NCI-H146 treated with DMSO at 0.1 percent for 48 hours (cell line): Measurements from ENCODE around the gene FUNDC2.

ENCODE experiments used
- DNase-seq: peaks from one replicate; lab custom pipeline; 2025; ENCODE audit not compliant: unreplicated experiment; lab: John Stamatoyannopoulos, UW

The FUNDC2 gene

GRCh38 chrX:155069414-155069813 lies 42.8 kb downstream of the FUNDC2 start:
- DNase-seq, result no peak

- no peak for DNase-seq
These were observed 43.4 kb downstream of the FUNDC2 start for GRCh38 chrX:155070038-155070437.

GRCh38 chrX:155070663-155070974 lies 44.0 kb downstream of the FUNDC2 start:
- no peak for DNase-seq

GRCh38 chrX:155070975-155071693 lies 44.5 kb downstream of the FUNDC2 start, which contains the start of the genes BRCC3, CMC4 and MTCP1:
TSS of gene BRCC3 (plus strand) at chrX:155071508. CDS start at chrX:155071528, 20 bp downstream.
TSS of gene CMC4 (minus strand) at chrX:155071136. CDS start at chrX:155064023, 7,113 bp downstream.
TSS of gene MTCP1 (minus strand) at chrX:155071136. CDS start at chrX:155066010, 5,126 bp downstream.
- peak; percentile 73 for DNase-seq

- no peak for DNase-seq
These were observed 45.1 kb downstream of the FUNDC2 start for GRCh38 chrX:155071694-155072280.

- no peak for DNase-seq
These were observed 59.7 kb downstream of the FUNDC2 start for GRCh38 chrX:155086202-155086840.

- DNase-seq, result no peak
These were observed 60.5 kb downstream of the FUNDC2 start for GRCh38 chrX:155086961-155087735.

- DNase-seq, result no peak
These were observed 67.9 kb downstream of the FUNDC2 start for GRCh38 chrX:155094468-155095061.

- no peak for DNase-seq
These were observed 79.3 kb downstream of the FUNDC2 start for GRCh38 chrX:155105919-155106318.

- no peak for DNase-seq
These were observed 81.8 kb downstream of the FUNDC2 start for GRCh38 chrX:155108427-155108826.
